ENCODE results near the gene ZNF260.

- no peak for TF ChIP-seq POLR2A (IDR thresholded peaks at IDR 0.05)
- no peak for TF ChIP-seq CTCF (IDR thresholded peaks at IDR 0.05 in 4 of 5, conservative IDR thresholded peaks at IDR 0.05 in 1 of 5)
These were observed 49.4 kb upstream of the ZNF260 start for GRCh38 chr19:36577271-36577996.

Measured in gastrocnemius medialis (tissue), 4 donors.